NOMO-1 (cell line): ENCODE data around the gene TTC13.

Experiments
- DNase-seq, 2 experiments: peaks; one replicate each; lab custom pipeline; 2025; ENCODE audit not compliant: unreplicated experiment in 2 of 2; lab: John Stamatoyannopoulos, UW

Gene TTC13

GRCh38 chr1:230877924-230878590 is 100.6 kb downstream of the TTC13 start:
- no peak for DNase-seq

GRCh38 chr1:230877146-230877923 is 101.3 kb downstream of the TTC13 start:
- no peak for DNase-seq

GRCh38 chr1:230876660-230877059 is 102.0 kb downstream of the TTC13 start:
- no peak for DNase-seq

GRCh38 chr1:230875370-230875769 is 103.3 kb downstream of the TTC13 start:
- DNase-seq: no peak

- DNase-seq: no peak
Measured at GRCh38 chr1:230870916-230871315, 107.7 kb downstream of the TTC13 start.

- no peak for DNase-seq
Measured at GRCh38 chr1:230869500-230869899, 109.2 kb downstream of the TTC13 start.

GRCh38 chr1:230868736-230869385 is 109.8 kb downstream of the TTC13 start:
- peak; percentile 14 to 27 for DNase-seq

- peak in 1 of 2 experiments; percentile 31 for DNase-seq
Measured at GRCh38 chr1:230867903-230868735, 110.5 kb downstream of the TTC13 start, which contains the start of gene C1orf198. TSS of gene C1orf198 (minus strand) at chr1:230868521. CDS start at chr1:230868512, 9 bp downstream.

- peak in 1 of 2 experiments; percentile 7 for DNase-seq
Measured at GRCh38 chr1:230867101-230867902, 111.4 kb downstream of the TTC13 start.

GRCh38 chr1:230866171-230867070 is 112.2 kb downstream of the TTC13 start:
- no peak for DNase-seq

GRCh38 chr1:230865062-230865817 is 113.4 kb downstream of the TTC13 start:
- DNase-seq: no peak

- no peak for DNase-seq
Measured at GRCh38 chr1:230864441-230864840, 114.2 kb downstream of the TTC13 start.

GRCh38 chr1:230863449-230863848 is 115.2 kb downstream of the TTC13 start:
- peak in 1 of 2 experiments; percentile 16 for DNase-seq

GRCh38 chr1:230861970-230862595 is 116.6 kb downstream of the TTC13 start:
- no peak for DNase-seq

- DNase-seq: no peak
Measured at GRCh38 chr1:230861489-230861888, 117.2 kb downstream of the TTC13 start.

- no peak for DNase-seq
Measured at GRCh38 chr1:230860617-230861384, 117.9 kb downstream of the TTC13 start.
